GM12873 (cell line): ENCODE results near the gene AQP10.

Source experiments
- CTCF ChIP-seq: IDR thresholded peaks from 2 replicates; pipeline ENCODE4 v1.5.1; 2012; ENCODE audit warnings: low read depth, mild to moderate bottlenecking, moderate library complexity, low read length, control low read depth; ENCODE audit not compliant: insufficient read depth; ENCODE audit errors: missing control alignments

The AQP10 gene

GRCh38 chr1:154323493-154323892 lies 2.6 kb downstream of the AQP10 start:
- no peak for TF ChIP-seq CTCF

- TF ChIP-seq CTCF: no peak
Measured at GRCh38 chr1:154324241-154324640, 3.3 kb downstream of the AQP10 start.

- peak; percentile 97 for TF ChIP-seq CTCF
Measured at GRCh38 chr1:154324669-154325582, 4.0 kb downstream of the AQP10 start, which contains the start of gene ATP8B2. ATP8B2 (plus strand) TSS chr1:154325525; CDS start chr1:154328142, 2,617 bp downstream.

- peak; percentile 41 for TF ChIP-seq CTCF
Measured at GRCh38 chr1:154325583-154326545, 5.0 kb downstream of the AQP10 start.

GRCh38 chr1:154326546-154327465 lies 5.9 kb downstream of the AQP10 start:
- no peak for TF ChIP-seq CTCF

GRCh38 chr1:154327466-154328317 lies 6.8 kb downstream of the AQP10 start:
- TF ChIP-seq CTCF: no peak
